Kidney epithelial cell (primary cell): Measurements from ENCODE around the gene SLC7A6OS. TPM values are rescaled to one million over a fixed set of nuclear protein-coding genes. Genes with fewer than 3 reads are reported as not detected.

Experiments used
- DNase-seq: peaks from one replicate; pipeline ENCODE4 v3.0.0-alpha.2; 2010; ENCODE audit warnings: low read depth
- H3K27me3 ChIP-seq: 2 replicates; pipeline ENCODE4 v1.6.0; 2011; ENCODE audit warnings: low read length; ENCODE audit not compliant: control insufficient read depth, insufficient read depth
- H3K36me3 ChIP-seq: 2 replicates; pipeline ENCODE4 v1.5.1; 2011; ENCODE audit warnings: low read length; ENCODE audit not compliant: control insufficient read depth, insufficient read depth
- H3K4me3 ChIP-seq: 2 replicates; pipeline ENCODE4 v1.5.1; 2011; ENCODE audit warnings: low read depth, mild to moderate bottlenecking, control low read depth, low read length
- total RNA-seq: library from RNA; depleted of rRNA; stranded (reverse); fragments of >200 nt; gene quantifications from 2 replicates; pipeline ENCODE4 v1.2.3, GENCODE V29; 2015
- TF ChIP-seq, protein P1 (sequence below): IDR thresholded peaks from 2 replicates; pipeline ENCODE4 v1.5.1; 2011; ENCODE audit warnings: mild to moderate bottlenecking, moderate library complexity, low read length, control low read depth, inconsistent platforms; ENCODE audit not compliant: insufficient read depth, poor library complexity, severe bottlenecking

SLC7A6OS gene
- total RNA-seq, 1 donor from 2014 or later, result 10.4 TPM

DNA sequence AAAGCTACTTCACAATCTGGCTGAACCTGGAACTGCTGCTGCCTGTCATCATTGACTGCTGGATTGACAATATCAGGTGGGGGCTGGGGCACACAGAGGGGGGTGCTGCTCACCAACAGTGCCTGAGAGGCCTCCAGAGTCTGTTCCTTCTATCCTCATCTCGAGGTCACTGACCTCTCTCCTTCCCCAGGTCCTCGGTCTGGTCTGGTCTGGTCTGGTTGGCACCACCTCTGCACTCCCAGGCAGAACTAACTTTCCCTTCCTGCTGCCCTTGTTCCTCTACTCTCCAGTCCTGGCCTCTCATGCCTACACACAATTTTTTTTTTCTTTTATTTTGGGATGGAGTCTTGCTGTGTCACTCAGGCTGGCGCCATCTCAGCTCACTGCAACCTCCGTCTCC lies 61.4 kb downstream of the SLC7A6OS start:
- TF ChIP-seq, protein P1, sequence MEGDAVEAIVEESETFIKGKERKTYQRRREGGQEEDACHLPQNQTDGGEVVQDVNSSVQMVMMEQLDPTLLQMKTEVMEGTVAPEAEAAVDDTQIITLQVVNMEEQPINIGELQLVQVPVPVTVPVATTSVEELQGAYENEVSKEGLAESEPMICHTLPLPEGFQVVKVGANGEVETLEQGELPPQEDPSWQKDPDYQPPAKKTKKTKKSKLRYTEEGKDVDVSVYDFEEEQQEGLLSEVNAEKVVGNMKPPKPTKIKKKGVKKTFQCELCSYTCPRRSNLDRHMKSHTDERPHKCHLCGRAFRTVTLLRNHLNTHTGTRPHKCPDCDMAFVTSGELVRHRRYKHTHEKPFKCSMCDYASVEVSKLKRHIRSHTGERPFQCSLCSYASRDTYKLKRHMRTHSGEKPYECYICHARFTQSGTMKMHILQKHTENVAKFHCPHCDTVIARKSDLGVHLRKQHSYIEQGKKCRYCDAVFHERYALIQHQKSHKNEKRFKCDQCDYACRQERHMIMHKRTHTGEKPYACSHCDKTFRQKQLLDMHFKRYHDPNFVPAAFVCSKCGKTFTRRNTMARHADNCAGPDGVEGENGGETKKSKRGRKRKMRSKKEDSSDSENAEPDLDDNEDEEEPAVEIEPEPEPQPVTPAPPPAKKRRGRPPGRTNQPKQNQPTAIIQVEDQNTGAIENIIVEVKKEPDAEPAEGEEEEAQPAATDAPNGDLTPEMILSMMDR, result no peak
- DNase-seq, result no peak
- Histone ChIP-seq H3K27me3 (no peaks in the 10 kb centered on the region), H3K4me3 (no peak overlapping the region), H3K36me3 (no peaks in the 10 kb centered on the region)

Other genes with a start within 250 kb of the SLC7A6OS start
- gene NFATC3, start 225.6 kb downstream of the SLC7A6OS start, total RNA-seq, result 15.2 and 21.7 TPM in 2 replicates
- gene ESRP2, start 74.8 kb downstream of the SLC7A6OS start, total RNA-seq, result 26.9 and 42.0 TPM in 2 replicates
- 27.2 and 29.6 TPM in 2 replicates for gene PLA2G15, start 65.6 kb downstream of the SLC7A6OS start, total RNA-seq
- 12.1 and 29.4 TPM in 2 replicates for gene SLC7A6, start 46.4 kb downstream of the SLC7A6OS start, total RNA-seq
- gene PRMT7, start 73 bp upstream of the SLC7A6OS start, total RNA-seq, result 37.0 and 41.8 TPM in 2 replicates
- under 0.01 and 0.38 TPM in 2 replicates for gene SMPD3, start 137.6 kb upstream of the SLC7A6OS start, total RNA-seq
- 49.2 and 57.7 TPM in 2 replicates for gene ZFP90, start 228.3 kb upstream of the SLC7A6OS start, total RNA-seq